ENCODE data around the gene FGFRL1.

The FGFRL1 gene, protein sequence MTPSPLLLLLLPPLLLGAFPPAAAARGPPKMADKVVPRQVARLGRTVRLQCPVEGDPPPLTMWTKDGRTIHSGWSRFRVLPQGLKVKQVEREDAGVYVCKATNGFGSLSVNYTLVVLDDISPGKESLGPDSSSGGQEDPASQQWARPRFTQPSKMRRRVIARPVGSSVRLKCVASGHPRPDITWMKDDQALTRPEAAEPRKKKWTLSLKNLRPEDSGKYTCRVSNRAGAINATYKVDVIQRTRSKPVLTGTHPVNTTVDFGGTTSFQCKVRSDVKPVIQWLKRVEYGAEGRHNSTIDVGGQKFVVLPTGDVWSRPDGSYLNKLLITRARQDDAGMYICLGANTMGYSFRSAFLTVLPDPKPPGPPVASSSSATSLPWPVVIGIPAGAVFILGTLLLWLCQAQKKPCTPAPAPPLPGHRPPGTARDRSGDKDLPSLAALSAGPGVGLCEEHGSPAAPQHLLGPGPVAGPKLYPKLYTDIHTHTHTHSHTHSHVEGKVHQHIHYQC

DNA sequence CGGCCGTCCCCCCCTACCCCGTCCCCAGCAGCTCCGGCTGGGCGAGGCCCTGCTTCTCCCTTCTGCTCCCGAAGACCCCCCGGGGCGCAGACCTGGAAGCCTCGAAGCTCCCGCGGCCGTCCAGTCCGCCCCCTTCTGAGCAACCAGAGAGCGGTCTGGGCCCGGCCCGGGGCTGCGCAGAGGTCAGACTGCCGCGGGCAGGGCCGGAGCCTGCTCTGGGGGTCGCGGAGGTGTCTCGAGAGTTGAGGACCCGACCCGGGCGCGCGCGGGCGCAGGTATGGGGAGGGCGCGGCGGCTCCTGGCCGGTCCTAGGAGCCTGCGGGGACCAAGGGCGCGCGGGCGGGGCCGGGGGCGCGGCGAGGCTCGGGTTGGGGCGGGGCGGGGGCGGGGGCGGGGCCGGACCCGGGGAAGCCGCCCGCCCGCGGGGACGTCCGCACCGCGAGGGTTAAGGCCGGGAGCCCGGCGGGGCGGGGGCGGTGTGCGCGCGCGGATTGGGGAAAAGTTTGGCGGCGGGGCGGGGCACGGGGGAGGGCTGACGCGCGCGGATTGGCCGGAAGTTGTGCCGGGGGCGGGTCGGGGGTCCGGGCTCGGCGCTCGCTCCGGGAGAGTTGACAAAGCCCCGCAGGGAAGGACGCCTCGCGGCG is at the start of gene FGFRL1:
Gene FGFRL1, plus strand, starts transcription at position 605 of the 644 bp plus-strand sequence. CDS start 860 bp downstream, outside the sequence.
- DNase-seq, result peak; percentile 92

DNA sequence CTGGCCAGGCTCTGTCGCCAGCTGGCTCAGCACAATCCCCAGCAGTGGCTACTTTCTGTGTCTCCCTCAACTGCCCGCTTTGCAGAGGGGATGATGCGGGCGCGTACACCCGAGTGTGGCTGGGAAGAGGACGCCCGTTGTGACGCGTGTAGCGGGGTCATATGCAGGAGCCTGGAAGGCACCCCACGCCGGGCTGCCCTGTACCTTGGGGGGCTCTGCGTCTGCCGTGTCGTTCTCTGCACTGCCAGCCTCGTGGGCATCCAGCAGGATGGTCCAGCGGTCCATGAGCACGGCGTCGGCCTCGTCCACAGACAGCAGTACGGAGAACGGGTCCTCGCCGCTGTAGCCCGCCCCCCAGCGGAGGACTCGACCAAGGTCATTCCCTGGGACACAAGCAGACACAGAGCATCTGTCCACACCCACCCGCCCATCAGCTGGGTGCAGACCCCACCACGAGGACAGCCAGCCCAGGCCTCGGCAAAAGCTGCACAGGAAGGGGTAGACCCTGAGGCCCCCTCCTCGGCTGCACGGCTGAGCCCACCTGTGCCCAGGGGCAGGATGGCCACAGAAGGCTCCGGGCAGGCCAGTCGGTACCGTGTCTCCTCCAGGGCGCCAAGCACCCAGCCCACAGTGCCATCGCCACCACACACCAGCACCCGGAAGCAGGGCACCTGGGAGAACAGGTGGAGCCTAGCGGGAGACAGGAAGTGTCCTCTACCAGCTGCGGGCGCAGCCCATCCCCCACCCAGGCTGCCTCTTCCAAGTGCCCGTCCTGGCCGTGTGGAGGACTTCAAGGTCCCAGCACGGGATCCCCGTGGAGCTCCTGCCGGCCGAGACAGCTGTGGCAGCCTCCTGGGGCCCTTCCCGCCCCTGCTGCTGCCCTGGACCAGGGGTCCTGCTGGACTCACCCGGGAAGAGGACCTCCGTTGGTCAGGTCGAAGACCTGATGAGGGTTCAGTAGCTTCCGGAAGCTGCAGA is 48.9 kb upstream of the FGFRL1 start:
- no peak for DNase-seq

DNA sequence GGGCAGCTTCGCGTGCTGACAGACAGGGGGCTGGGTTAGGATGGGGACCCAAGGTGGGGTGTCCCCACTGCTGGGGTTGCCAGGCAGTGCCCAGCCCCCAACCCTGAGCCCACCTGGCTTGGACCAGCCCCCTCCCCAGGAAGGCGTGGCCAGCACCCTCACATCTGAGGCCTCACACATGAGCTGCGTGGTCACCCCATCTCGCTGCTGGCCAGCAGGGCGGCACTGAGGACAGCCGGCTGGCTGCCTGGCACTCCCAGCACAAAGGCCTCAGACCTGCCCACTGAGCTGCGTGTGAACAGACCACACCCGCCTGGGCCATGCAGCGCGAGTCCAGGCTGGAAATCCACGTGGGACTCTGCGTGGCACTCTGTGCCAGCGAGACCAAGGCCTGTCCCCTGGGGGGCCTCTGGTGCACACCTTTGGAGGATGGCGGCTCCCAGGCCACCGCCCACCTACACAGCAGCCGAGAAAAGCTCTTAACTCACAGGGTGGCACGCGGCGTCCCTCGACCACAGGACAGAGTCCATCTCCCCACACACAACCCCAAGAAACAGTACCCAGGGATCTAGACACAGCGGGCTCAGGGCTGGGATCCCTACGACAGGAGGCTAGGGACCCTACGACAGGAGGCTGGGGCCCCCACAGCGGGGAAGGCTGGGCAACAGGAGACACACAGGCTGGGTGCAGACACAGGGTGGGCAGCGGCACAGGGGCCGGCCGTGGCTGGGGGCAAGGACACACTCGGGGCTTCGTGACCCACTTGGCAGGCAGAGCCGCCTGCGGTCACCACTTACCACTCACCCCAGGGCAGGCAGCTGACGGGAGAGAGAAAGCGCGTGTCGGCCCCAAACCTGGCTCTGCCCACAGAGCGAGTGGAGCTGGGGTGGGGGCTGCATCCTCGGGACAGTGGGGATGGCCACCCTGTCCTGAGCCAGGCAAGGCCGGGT is 47.9 kb upstream of the FGFRL1 start:
- no peak for DNase-seq

DNA sequence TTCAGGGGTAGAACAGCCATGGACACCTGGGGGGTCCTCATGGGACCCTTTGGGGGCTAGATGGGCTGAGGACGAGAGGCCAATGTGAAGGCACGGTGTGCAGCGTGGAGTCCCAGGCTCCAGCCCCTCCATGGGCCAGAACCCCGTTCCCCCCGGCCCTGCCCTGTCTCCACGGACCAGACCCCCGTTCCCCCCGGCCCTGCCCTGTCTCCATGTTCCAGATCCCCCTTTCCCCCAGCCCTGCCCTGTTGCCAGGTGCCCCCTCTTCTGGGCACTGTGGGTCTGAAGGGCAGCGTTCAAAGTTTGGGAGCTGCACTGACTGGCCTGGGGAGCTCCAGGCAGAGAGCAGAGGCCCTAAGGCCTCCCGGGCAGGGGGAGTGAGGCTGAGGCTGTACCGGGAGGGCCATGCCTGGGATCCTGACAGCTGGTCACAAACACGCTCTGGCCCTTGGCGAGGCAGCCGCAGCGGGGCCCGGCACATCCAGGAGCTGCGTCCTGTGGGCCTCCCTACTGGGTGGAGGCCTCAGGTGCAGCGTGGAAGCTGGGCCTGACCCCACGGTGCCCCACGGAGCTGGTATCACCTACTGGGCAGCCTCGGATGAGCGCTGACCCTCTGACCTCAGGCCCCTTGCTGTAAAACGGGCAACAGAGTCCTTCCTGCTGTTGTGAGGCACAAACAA is 46.9 kb upstream of the FGFRL1 start:
- no peak for DNase-seq

DNA sequence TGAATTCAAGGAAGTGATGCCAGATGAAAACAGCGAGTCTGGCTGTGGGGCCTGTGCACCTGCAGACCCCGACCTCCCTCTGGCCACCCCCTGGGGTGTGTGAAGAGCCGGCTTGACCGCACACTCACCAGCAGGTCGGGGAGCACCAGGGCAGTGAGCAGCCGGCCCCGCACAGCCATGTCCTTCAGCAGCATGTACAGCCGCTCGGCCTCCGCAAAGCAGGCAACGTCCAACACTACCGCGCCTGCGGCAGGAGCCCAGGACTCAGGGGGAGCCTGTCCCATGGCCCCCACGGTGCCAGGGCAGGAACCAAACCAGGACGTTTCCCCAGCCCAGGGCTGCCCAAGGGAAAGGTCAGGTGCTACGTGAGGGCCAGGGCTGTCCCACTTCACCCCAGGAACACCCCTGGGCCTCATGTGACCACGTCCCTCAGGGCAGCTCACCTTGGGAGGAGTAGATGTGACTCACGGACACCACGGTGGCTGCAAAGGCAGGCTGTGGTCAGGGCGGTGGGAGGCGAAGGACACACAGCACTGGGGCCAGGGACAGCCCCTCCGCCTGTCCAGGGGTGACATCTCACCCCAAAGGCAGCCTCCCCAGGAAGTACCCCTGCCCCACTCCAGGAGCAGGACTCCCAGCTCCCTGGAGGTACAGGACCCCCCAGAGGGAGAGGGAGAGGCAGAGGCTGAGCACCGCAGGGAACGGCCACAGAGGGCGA is 46.2 kb upstream of the FGFRL1 start:
- DNase-seq, result no peak

DNA sequence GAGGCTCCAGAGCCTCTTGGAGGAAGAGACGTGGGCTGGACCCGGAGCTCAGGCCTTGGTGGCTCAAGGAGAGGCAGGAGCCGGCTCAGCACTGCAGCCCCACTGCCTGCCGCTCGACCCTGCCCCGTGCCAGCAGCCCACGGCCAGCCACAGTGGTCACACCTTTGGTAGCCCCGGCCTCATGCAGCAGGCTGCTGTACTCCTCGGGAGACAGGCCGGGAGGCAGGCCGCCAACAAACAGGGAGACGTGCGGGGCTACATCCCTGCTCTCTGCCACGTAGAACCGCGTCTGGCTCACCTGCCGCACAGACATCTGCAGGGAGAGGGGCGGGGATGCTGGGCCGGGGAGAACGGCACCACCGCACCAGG is 45.7 kb upstream of the FGFRL1 start:
- no peak for DNase-seq

DNA sequence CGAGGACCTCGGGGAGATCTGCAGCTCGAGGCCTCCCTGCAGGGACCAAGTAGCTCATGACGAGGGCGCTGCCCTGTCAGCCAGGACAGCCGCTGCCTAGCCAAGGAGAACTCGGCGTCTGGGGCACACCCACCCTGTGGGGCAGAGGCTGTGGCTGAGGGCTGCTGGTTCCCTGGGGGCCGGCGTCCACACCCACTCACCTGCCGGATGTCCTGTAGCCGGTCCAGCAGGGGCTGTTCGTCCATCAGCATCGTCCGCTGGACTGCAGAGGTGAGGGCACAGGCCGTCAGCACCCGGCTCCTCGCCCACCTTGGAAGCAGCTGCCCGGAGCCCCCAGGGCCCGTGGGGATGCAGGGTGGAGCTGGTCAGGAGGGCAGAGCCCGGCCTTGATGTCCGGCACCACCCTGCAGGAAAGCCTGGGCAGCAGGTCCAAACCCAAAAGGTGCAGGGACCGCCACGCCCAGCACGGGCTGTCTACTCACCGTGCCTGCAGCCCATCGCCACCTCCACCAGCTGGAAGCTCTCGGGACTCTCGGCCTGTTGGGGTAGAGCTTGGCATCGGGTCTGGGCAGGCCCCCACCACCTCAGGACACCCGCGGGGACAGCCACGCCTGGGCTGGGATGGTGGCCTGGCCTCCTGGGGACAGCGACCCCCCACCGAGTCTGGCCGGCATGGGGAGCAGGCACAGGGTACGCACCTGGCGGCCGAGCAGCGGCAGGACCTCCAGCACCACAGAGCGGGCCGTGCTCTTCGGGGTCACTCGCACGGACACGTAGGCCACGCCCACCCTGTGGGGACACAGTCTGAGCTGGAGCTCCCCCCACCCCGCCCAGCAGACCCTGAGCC is 44.9 kb upstream of the FGFRL1 start:
- DNase-seq, result no peak

DNA sequence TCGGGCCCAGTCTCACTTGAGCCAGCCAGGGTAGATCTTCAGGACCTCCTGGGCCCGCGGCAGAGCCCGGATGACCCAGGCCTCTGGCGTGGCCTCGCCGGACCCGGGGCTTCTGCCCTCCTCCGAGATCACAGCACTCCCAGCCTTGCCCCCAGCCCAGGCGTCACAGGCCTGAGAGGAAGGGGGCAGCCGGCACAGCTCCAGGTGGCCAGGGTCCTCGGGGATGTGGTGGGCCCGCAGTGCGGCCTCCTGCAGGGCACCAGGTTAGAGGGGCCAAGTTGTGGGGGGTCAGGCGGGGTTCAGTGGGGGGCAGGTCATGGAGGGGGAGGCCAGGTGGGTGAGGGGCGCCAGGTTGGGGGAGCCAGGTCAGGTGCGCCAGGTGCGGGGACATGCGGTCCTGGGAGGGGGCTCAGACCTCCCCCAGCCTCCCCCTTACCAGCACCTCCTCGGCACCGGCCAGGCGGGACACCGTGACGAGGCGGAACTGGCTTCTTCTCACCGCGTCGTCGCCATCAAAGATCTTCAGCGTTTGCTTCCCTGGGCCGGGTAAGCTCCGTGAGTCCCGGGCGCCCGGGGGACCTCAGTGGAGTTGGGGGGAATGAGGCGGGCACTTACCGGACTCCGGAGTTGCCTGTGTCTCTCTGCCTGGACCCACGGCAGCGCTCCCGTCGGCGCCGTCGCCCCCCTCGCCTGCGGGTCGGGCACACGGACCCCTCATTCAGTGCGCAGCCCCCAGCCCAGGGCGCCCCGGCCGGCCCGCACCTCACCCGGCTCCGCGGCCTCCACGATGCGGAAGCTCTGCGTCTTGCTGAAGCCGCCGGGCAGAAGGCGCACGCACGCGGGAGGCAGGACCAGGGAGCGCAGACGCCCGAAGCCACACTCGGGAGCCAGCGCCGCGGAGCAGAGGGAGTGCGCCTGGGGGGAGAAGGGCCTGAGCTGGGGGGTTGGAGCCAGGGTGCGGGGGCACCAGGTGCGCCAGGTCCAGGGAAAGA is 44.0 kb upstream of the FGFRL1 start:
- DNase-seq, result no peak

DNA sequence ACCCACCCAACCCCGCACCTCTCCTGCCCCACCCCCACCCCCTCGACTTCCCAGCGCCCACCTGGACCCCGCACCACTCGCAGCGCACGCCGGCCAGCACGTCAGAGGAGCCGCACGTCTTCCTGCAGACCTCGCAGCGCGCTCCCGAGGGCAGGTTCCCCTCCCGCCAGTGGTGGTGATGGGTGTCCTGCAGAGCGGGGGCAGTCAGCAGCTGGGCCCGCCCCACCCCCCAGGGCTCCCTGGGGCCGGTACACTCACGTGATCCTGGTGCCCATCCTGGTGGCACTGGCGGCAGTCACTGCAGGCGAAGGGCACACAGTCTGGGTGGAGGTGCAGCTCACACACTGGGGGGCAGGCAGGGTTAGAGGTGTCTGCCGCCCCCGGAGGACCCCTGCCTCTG is 43.2 kb upstream of the FGFRL1 start:
- DNase-seq, result no peak

DNA sequence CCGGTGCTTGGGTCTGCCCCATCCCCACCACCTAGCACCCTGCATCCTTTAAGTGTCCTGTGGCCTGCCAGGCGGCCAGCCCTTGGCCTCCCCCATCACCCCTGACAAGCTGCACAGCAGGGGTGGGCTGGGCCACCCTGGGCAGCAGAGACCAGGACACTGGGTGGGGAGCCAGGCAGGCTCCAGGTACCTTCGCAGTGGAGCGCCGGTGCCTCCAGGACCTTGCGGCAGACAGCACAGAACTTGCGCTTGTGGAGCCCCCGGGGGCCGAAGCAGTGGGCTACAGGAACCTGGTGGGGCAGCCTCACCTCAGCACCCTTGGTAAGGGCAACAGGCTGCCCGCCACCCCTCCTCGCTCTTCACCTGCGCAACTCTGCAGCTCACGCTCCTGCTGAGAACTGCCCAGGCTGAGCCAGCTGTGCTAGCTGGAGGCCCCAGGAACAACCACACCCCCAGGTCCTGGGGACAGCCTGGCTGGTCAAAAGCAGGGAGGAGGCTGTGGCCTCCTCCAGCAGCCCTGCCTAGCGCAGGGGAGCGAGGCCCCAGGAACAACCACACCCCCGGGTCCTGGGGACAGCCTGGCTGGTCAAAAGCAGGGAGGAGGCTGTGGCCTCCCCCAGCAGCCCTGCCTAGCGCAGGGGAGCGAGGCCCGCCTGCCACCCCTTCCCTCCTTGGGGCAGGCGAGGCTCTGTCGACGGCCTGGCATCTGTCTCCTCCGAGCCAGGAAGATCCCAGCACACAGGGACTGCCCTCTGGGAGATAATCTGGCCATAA is 42.6 kb upstream of the FGFRL1 start:
- DNase-seq, result no peak

DNA sequence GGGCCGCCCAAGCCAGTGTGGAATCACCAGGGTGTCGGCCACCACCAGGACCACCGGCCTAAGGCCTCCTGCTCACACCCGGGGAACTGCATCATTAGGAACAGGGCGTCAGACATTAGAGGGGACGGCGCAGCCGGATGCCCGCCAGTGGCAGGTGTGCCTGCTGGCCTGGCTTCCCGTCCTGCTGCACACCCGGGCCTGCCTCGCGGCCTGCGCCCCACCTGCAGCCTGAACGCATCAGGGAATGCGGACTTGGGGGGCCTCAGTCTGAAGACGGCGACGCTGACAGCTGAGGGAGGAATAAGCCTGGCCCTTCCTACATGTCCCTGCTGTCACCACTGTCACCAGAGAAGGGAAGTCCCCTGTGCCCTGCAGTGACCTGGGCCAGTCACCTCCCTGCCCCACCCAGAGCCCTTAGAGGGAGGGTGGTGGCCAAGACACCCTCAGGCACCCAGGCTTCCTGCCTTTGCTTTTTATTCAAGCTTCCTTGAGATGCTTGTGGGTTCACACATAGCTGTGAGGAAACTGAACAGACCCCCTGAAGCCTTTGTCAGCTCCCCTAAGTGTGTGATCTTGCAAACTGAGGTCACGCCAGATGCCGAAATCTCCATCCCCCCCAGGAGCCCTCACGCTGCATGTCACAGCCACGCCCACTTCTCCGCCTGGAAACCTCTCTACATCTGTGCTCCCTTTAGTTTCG is 41.2 kb upstream of the FGFRL1 start:
- no peak for DNase-seq

DNA sequence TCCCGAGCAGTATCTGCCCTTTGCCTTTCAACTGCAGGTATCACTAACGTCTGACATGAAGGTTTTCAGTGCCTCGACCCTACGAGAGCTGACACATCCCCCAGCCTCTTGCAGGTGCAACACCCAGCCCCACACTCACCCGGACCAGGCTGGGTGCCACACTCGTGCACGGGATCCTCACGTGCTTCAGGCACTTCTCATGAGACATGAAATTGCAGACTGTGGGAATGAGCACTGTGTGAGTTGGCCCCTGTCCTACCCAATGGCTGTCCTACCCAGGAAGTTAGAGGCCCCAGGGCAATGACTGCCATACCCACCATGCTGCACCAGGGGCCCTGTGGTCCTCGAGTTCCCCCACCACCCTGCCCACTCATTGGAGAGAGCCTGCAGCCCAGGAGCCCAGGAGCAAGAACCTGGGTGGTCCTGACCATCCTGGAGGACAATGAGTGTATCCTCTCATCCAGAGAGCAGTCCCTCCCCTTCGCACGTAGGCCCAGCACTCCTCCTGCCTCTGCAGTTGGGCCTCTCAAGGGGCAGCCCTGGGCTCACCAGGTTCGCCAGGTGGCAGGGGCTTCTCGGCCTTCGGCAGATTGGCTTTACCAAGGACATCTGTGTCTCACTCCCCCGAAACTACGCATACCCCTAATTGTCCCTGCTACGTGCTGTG is 40.4 kb upstream of the FGFRL1 start:
- no peak for DNase-seq

DNA sequence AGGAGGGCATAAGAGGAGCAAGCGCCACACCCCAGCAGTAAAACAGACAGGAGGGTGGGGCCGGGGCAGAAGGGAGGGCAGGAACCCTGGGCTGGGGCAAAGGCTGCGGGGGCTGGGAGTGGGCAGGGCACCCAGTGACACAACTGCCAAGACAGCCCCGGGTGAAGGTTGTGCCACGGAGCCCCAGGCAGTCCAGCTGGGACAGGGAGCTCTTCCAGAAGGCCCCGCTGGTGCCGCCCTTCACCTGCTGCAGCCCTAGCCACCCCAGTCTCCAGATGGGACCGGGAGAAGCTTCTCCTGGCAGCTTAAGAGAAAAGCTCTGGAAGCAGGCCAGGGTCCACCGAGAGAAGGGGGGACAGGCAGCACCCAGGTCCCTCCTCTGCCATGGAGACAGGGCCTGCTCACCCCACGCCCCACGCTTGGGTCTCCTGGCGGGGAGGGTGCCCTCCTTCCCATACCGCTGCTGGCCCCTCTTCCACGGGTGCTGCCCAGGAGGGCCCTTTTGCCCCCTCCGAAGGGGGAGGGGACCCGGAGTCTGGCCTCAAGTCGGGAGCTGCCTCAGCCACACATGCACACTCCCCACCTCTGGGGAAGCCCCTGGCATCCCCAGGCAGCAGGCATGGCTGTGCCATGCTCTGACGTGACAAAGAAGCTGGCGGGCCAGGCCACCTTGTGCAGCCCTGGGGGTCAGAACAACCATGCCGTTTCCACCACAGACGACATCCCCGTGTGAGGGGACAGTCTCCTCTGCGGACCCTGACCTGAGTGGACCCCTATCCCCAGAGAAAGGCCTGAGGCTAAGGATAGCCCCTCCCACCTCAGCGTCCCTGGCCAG is 39.5 kb upstream of the FGFRL1 start:
- DNase-seq, result no peak

DNA sequence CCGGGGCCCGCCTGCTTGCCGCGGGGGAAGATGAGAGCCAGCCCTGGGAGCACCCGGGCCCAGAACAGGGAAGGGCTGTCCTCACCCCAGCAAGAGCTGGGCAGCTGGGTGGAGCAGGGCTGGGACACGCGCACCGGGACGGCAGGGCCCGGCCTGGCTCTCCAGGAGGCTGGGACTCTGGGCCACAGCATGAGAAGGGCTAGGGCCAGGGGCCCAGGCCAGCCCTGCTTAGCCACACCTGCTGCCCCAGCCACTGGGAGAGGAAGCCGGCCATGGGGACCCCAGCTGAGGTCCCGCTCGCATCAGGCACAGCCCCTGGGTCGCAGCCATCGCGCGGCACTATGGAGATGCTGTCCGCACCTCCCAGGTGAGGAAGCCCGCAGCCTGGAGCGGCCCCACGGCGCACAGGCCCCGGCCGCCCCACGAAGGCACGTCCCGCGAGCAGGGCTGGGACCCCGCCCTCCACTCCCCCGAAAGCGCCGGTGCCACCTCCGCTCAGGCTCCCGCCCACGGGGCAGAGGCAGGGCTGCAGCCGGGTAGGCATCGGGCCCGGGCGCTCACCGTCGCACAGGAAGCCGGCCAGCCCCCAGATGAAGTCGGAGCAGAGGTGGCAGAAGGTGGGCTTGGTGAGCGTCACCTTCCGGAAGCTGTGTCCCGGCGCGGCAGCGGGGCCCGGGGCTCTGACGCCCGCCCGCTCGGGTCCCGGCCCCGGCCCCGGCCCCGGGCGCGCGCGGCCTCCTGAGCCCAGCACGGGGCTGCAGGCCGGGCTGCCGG is 38.6 kb upstream of the FGFRL1 start:
- DNase-seq, result peak; percentile 66

All from activated naive CD4-positive, alpha-beta T cell treated with anti-CD3 and anti-CD28 coated beads, Interleukin-2, amount 50 U/mL, for 16 hours (primary cell).